GM21447 (cell line): ENCODE data around the gene MATN1.
"Not testable (repeated sequence)": the region's sequence is repeated elsewhere in the genome, so short reads cannot be mapped to it uniquely, and the experiment has no call there.

Source experiments
- ATAC-seq: cut with Tn5 transposase; IDR thresholded peaks from one replicate; pipeline ENCODE4 v1.9.1; 2021; ENCODE audit not compliant: unreplicated experiment

MATN1 gene

GRCh38 chr1:30700528-30701257 lies 22.7 kb downstream of the MATN1 start:
- ATAC-seq: no peak

- ATAC-seq: no peak
Observed at GRCh38 chr1:30699762-30700161, 23.6 kb downstream of the MATN1 start.

DNA sequence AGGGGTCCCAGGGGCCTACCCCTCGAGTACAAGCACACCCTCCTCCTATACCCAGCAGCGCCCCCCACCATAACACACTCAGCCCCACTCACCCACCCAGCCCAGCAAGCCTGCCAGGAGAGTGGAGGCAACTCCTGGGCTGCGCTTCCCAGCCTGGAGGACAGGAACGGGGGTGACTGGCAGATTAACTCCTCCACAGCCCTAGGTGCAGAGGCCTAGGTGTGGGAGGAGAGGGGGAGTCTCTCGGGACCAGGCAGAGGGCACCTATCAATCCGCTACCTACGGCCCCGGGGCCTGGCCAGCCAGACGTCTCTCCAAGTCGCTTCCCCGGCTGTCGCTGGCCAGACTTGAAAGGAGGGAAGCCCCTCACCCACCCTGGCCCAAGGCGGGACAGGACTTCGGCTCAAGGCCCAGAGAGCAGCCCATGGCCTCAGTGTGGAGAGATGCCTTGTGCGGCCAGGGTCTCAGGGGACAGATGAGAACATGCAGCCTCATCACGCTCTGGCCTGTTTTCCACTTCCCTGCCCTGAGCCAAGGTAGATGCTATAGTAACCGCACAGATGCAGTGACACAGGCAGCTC lies 24.9 kb downstream of the MATN1 start:
- peak; percentile 12 for ATAC-seq

GRCh38 chr1:30697571-30698376 lies 25.6 kb downstream of the MATN1 start:
- peak; percentile 61 for ATAC-seq

GRCh38 chr1:30696831-30697230 lies 26.6 kb downstream of the MATN1 start:
- no peak for ATAC-seq

DNA sequence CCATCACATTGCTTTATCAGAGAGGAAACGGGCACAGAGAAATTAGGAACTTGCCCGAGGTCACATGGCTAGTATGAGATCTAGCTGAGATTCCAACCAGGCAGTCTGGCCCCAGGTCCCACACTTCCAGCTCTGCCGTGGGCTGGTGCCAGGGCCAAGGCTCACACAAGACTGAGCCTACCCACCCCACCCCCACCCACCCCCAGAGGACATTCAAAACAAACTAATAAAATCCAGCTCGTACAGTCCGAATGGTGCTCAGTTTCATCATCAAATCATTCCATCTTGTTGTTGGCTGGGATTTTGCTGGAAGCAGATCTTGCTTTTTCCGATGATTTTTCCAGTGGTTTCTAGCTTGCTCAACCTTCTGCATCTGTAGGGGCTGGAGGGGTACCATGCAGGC lies 27.9 kb downstream of the MATN1 start:
- no peak for ATAC-seq

GRCh38 chr1:30694280-30695175 lies 28.9 kb downstream of the MATN1 start:
- no peak for ATAC-seq

DNA sequence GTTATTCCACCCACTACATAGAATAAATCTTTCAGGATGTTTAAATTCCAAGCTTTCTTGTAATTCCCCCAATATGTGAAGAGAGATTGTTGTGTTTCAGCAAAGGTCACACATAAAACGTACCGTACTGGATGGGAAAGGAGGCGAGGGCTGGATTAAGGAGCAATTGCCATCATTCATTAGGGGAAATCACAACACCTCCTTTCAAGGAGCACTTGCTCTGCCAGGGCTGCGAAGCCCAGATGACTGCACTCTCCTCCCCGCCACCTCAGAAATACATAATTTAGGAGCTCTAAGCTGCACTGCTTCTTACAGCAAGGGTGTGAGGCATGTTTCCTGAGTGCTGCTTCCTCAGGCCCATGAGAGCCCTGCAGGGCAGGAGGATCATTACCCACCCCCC lies 29.6 kb downstream of the MATN1 start:
- ATAC-seq: no peak

- ATAC-seq: no peak
Observed at GRCh38 chr1:30693366-30693765, 30.0 kb downstream of the MATN1 start.

DNA sequence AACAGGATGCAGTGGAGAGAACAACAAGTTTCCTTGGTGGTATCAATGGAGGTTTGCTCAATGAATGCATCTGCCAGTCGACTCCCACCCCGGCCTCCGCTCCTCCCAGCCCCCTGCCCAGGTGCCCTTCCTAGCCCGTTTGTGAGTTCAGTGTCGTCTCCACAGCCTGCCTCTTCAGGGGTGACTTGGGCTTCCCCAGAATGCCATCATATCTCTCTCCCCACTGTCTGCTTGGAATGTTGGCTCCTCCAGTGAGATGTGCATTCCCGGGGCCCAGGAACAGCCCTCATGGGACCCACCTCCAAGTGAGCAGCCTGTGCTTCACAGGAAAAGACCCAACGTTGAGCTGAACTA lies 30.5 kb downstream of the MATN1 start:
- no peak for ATAC-seq

DNA sequence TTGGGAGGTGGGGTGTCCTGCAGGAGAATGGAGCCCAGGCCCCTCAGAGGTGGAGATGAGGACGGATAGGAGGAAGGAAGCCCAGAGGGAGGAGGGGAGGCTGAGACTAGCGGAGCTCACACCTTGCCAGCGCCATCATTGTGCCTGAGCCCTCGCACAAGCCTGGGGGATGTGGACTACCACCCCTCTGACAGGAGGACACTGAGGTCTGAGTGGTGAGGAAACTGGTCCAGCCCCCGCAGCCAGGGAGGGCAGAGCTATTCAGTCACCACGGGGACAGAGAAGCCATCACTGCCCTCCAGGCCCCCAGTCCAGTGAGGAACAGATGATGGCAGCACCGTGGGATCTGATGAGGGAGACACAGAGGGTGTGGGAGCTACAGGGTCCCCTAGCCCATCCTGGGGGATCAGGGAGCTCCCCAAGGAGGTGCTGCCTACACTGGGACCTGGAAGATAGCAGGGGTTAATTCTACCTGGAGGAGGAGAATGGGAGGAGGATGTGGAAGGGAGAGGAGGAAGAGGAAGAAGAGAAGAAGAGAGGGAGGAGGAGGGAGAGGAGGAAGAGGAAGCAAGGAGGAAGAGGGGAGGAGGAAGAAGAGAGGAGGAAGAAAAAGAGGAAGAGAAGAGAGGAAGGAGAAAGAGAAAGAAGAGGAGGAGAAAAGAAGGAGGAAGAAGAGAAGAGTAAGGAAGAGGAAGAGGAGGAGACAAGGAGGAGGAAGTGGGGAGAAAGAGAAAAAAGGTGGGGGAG lies 31.0 kb downstream of the MATN1 start:
- ATAC-seq: no peak

DNA sequence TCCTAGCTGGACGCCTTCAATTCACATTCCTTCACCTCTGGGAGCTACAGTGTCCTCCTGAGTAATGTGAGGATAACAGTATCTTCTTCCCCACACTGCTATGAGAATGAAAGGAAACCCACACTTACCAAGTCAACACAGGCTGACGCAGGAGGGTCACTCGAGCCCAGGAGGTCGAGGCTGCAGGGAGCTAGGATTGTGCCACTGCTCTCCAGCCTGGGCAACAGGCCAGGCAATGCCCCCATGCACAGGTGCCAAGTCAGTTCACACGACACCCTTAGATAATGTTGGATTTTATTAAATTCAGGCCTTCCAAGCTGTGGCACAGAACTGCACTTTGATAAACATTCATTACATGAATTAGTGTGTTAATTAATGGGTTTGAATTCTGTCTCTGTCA lies 31.9 kb downstream of the MATN1 start:
- ATAC-seq: no peak

GRCh38 chr1:30689901-30690645 lies 33.3 kb downstream of the MATN1 start:
- no peak for ATAC-seq

- no peak for ATAC-seq
Observed at GRCh38 chr1:30688920-30689794, 34.2 kb downstream of the MATN1 start.

DNA sequence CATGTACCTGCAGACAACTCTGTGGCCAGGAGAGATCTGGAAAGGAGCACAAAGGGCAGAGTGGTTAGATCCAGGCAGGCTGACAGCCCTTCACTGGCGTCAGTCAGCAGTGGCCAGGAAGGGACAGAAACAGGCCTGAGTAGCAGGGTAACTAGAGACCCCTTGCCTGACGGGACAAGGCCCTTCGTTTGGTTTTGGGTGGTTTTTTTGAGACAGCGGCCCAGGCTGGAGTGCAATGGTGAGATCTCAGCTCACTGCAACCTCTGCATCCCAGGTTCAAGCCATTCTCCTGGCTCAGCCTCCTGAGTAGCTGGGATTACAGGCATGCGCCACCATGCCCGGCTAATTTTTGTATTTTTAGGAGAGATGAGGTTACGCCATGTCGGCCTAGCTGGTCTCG lies 34.9 kb downstream of the MATN1 start:
- ATAC-seq: not testable (repeated sequence)

GRCh38 chr1:30687886-30688285 lies 35.5 kb downstream of the MATN1 start:
- no peak for ATAC-seq

GRCh38 chr1:30686236-30686935 lies 37.0 kb downstream of the MATN1 start:
- ATAC-seq: no peak

DNA sequence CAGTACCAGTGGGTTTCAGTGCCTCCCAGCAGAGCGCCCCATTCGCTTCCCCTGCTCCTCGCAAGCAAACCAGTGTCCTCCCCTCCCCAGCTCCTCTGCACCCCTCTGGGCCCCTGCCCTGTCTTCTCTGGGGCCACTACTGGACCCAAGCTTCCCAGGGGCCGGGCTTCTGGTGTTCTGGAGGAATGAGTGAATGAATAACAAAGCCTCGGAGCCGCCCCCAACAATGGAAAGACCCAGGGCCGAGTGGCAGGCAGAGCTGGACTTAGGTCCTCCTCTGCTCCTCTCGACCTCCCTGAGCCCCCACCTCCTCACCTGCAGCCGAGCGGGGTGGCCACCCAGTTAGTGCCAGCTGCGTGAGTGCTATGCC lies 37.6 kb downstream of the MATN1 start:
- ATAC-seq: no peak
